Gastroesophageal sphincter (tissue), 3 donors: ENCODE measurements around the gene GOLIM4.

Experiments used
- POLR2AphosphoS5 ChIP-seq: sonication (generic); formaldehyde crosslinking; IDR thresholded peaks from one replicate; pipeline ENCODE4 v1.6.1; 2017; ENCODE audit warnings: antibody characterized with exemption
- TF ChIP-seq, protein P1 (sequence below), 4 experiments: fragments of 200-600 bp in 2 of 4; fragments of 450-650 bp in 2 of 4; sonication (generic) in 1 of 4; IDR thresholded peaks; one replicate each; pipeline ENCODE4 v1.5.1; 2017 to 2019; ENCODE audit warnings: antibody characterized with exemption in 4 of 4, mild to moderate bottlenecking in 2 of 4, moderate library complexity in 2 of 4

DNA sequence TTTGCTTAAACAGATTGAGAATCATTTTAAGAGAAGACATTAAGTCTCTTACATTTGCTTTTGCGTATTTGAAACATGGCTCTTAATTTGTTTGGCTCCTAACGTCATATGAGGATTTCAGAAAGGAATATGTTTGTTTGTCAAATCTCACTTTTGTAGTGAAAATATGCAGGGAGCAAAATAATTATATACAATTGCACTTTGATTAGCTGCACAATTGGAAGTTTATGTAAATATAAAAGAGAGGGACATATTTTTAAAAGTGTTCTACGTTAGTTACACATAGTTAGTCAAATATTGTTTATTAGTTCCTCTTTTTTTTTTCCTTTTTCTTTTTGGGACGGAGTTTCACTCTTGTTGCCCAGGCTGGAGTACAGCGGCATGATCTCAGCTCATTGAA is 42.7 kb upstream of the GOLIM4 start:
- TF ChIP-seq, protein P1, sequence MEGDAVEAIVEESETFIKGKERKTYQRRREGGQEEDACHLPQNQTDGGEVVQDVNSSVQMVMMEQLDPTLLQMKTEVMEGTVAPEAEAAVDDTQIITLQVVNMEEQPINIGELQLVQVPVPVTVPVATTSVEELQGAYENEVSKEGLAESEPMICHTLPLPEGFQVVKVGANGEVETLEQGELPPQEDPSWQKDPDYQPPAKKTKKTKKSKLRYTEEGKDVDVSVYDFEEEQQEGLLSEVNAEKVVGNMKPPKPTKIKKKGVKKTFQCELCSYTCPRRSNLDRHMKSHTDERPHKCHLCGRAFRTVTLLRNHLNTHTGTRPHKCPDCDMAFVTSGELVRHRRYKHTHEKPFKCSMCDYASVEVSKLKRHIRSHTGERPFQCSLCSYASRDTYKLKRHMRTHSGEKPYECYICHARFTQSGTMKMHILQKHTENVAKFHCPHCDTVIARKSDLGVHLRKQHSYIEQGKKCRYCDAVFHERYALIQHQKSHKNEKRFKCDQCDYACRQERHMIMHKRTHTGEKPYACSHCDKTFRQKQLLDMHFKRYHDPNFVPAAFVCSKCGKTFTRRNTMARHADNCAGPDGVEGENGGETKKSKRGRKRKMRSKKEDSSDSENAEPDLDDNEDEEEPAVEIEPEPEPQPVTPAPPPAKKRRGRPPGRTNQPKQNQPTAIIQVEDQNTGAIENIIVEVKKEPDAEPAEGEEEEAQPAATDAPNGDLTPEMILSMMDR (IDR thresholded peaks at IDR 0.05), result no peak
- no peak for TF ChIP-seq POLR2AphosphoS5
